ENCODE data around the gene MACC1.

The MACC1 gene

GRCh38 chr7:20229081-20229480 is 11.9 kb upstream of the MACC1 start:
- H3K27ac ChIP-seq: no peak overlapping the region
- no peaks in the 10 kb centered on the region for H3K9me3 ChIP-seq
- H3K36me3 ChIP-seq: no peaks in the 10 kb centered on the region
- H3K27me3 ChIP-seq: no peaks in the 10 kb centered on the region
- no peaks in the 10 kb centered on the region for H3K4me1 ChIP-seq
- intact Hi-C loops (cut with DNase I; ENCODE audit: low total_unique reads): no loop called here
- TF ChIP-seq CTCF (IDR thresholded peaks at IDR 0.05): no peak
- DNase-seq: no peak
- no peak overlapping the region for H3K4me3 ChIP-seq

- H3K36me3 ChIP-seq: no peaks in the 10 kb centered on the region
- TF ChIP-seq CTCF (IDR thresholded peaks at IDR 0.05): no peak
- no peaks in the 10 kb centered on the region for H3K27me3 ChIP-seq
- H3K4me1 ChIP-seq: no peaks in the 10 kb centered on the region
- intact Hi-C loops (cut with DNase I; ENCODE audit: low total_unique reads): no loop called here
- no peaks in the 10 kb centered on the region for H3K9me3 ChIP-seq
- DNase-seq: no peak
- H3K27ac ChIP-seq: no peak overlapping the region
- H3K4me3 ChIP-seq: no peak overlapping the region
Measured at GRCh38 chr7:20228654-20229053, 11.5 kb upstream of the MACC1 start.

- Histone ChIP-seq H3K27ac (no peak overlapping the region), H3K4me1 (no peaks in the 10 kb centered on the region), H3K27me3 (no peaks in the 10 kb centered on the region), H3K36me3 (no peaks in the 10 kb centered on the region), H3K4me3 (no peak overlapping the region), H3K9me3 (no peaks in the 10 kb centered on the region)
- intact Hi-C loops (cut with DNase I; ENCODE audit: low total_unique reads): no loop called here
- no peak for TF ChIP-seq CTCF (IDR thresholded peaks at IDR 0.05)
- DNase-seq: no peak
Measured at GRCh38 chr7:20227291-20227795, 10.2 kb upstream of the MACC1 start.

- no peaks in the 10 kb centered on the region for H3K9me3 ChIP-seq
- no peaks in the 10 kb centered on the region for H3K36me3 ChIP-seq
- H3K4me3 ChIP-seq: no peak overlapping the region
- no peaks in the 10 kb centered on the region for H3K27me3 ChIP-seq
- no peak for TF ChIP-seq CTCF (IDR thresholded peaks at IDR 0.05)
- DNase-seq: no peak
- H3K4me1 ChIP-seq: no peaks in the 10 kb centered on the region
- intact Hi-C loops (cut with DNase I; ENCODE audit: low total_unique reads): no loop called here
- no peak overlapping the region for H3K27ac ChIP-seq
Measured at GRCh38 chr7:20226860-20227259, 9.7 kb upstream of the MACC1 start.

GRCh38 chr7:20225384-20225783 is 8.2 kb upstream of the MACC1 start:
- intact Hi-C loops (cut with DNase I; ENCODE audit: low total_unique reads): no loop called here
- Histone ChIP-seq H3K4me3 (no peak overlapping the region), H3K36me3 (no peaks in the 10 kb centered on the region), H3K27me3 (no peaks in the 10 kb centered on the region), H3K27ac (no peak overlapping the region), H3K9me3 (no peaks in the 10 kb centered on the region), H3K4me1 (no peaks in the 10 kb centered on the region)
- no peak for DNase-seq
- no peak for TF ChIP-seq CTCF (IDR thresholded peaks at IDR 0.05)

- intact Hi-C loops (cut with DNase I; ENCODE audit: low total_unique reads): no loop called here
- no peak for TF ChIP-seq CTCF (IDR thresholded peaks at IDR 0.05)
- no peak overlapping the region for H3K27ac ChIP-seq
- DNase-seq: no peak
- H3K4me1 ChIP-seq: no peaks in the 10 kb centered on the region
- H3K9me3 ChIP-seq: no peaks in the 10 kb centered on the region
- no peaks in the 10 kb centered on the region for H3K36me3 ChIP-seq
- H3K4me3 ChIP-seq: no peak overlapping the region
- H3K27me3 ChIP-seq: no peaks in the 10 kb centered on the region
Measured at GRCh38 chr7:20224025-20224424, 6.8 kb upstream of the MACC1 start.
